AG09309 (cell line): ENCODE data around the gene HOXA9.

Experiments used
- DNase-seq: peaks from one replicate; pipeline ENCODE4 v3.0.0-alpha.2; 2010; ENCODE audit warnings: low read depth
- H3K4me3 ChIP-seq: 2 replicates; pipeline ENCODE4 v1.5.1; 2011; ENCODE audit warnings: mild to moderate bottlenecking, low read depth, low read length, moderate library complexity; ENCODE audit not compliant: control insufficient read depth
- TF ChIP-seq, protein P1 (sequence below): IDR thresholded peaks from 2 replicates; pipeline ENCODE4 v1.5.1; 2011; ENCODE audit warnings: mild to moderate bottlenecking, low read depth, low read length, inconsistent platforms; ENCODE audit not compliant: insufficient read depth, control insufficient read depth; ENCODE audit errors: missing control alignments

The HOXA9 gene

GRCh38 chr7:27150568-27151340, 14.6 kb downstream of the HOXA9 start:
- no peak for DNase-seq
- TF ChIP-seq, protein P1, sequence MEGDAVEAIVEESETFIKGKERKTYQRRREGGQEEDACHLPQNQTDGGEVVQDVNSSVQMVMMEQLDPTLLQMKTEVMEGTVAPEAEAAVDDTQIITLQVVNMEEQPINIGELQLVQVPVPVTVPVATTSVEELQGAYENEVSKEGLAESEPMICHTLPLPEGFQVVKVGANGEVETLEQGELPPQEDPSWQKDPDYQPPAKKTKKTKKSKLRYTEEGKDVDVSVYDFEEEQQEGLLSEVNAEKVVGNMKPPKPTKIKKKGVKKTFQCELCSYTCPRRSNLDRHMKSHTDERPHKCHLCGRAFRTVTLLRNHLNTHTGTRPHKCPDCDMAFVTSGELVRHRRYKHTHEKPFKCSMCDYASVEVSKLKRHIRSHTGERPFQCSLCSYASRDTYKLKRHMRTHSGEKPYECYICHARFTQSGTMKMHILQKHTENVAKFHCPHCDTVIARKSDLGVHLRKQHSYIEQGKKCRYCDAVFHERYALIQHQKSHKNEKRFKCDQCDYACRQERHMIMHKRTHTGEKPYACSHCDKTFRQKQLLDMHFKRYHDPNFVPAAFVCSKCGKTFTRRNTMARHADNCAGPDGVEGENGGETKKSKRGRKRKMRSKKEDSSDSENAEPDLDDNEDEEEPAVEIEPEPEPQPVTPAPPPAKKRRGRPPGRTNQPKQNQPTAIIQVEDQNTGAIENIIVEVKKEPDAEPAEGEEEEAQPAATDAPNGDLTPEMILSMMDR: peak; percentile 67
- H3K4me3 ChIP-seq: peak overlapping the region; percentile 65

DNA sequence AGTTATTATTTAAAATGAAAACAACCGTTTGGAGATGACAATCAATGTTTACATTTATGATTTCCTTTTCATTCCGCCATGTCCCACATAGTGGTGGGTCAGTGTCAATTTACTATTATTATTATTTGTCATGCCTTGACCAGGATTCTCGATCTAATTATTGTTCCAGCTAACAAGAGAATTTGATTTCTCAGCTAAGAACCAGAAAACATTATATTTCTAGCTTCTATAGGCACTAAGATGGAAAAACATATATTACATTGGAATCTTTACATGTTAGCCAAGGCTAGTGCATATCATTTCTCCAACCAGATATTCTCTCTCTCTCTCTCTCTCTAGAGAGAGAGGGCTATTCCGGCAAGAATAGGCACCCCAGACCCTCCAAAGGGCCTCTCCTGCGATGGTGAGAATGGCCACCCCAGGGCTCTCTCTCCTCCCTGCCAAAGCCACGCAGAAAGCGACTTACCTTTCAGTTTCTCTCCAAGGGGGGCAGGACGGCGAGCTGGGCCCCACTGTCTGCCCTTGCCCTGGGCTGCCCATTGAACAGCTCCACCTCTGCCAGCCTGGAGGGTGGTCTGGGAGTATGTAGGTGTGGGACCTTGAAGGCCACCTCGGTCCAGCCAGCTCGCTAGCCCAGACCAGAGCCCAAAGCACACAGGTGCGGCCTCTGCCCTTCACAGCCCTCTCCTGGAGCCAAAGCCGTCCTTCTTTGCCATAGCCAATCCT, 15.3 kb downstream of the HOXA9 start:
- peak overlapping the region; percentile 65 for H3K4me3 ChIP-seq
- TF ChIP-seq, protein P1: no peak
- no peak for DNase-seq

DNA sequence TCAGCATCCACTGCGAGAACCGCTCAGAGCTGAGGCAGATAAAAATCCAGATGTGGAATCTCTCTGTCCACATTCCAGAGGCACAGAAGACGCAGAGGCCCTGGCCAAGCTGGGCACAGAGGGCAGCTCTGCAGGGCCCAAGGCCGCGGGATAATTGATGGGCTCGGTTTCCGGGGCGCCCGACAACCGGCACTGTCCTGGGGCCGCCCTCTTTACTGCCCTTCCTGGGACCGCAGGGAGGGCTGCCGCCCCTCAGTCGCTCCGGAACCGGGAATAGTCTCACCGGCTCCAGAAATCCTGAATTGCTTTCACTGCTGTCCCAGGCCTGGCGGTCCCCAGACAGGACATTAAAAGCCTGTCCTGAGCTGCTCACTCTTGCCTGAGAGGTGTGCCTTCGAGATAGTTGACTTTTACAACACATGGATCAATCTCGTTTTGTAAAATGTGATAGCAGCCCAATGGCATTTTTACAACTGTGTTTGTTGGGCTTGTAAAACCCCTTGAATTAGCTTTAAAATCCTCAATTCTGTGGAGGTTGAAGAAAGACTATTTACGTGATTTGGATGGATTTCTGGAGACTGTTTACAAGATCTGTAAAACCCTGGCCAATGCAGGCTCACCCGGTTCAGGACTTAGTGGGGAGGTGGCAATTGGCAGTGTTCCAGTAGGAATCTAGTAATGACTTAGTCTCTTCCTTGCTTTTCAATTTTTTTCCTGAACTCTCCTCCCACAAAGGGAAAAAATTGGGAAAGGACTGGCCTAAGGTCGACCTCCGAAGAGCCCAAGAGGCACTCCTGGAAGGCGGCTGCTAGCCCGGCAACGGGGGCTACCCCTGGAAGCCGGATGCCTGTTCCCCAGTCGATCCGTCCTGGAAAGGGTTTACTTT, 16.3 kb downstream of the HOXA9 start:
- H3K4me3 ChIP-seq: no peak overlapping the region
- TF ChIP-seq, protein P1: no peak
- no peak for DNase-seq

DNA sequence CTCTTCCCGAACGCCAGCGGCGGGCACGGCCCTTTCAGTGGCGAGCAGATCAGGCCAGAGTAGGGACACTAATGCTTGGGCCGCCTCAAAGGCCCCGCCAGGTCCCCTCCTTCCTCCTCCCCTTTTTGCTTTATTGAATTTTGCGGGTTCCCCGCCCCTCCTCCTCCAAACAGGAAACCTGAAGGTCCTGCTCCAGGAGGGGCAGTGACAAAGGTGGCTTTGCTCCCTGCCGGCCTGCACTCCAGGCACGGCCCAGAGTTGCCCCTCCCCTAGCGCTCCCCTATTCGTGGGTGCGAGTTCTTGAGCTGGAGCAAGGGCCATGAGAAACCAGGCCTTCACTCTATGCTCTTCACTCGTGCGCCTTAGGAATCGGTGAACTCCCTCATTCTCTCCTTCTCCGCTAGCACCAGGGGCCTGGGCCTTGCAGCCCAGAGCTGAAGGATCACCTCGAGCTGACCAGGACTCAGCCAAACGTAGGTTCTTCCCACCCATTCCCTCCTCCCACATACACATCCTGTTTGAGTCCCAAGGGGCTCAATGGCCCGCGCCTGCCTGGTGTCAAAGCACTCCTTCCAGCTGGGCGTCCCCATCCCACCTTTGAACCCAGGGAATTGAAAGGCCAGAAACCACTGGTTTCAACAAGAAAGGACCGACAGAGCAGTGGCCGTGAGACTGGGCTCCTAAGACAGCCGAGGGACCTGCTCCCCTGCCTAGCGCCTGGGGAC, 17.1 kb downstream of the HOXA9 start:
- H3K4me3 ChIP-seq: no peak overlapping the region
- no peak for DNase-seq
- TF ChIP-seq, protein P1: no peak

GRCh38 chr7:27147199-27148030, 17.9 kb downstream of the HOXA9 start, which contains the start of gene HOXA6:
HOXA6 (minus strand) TSS chr7:27147774; CDS start chr7:27147749, 25 bp downstream.
- DNase-seq: no peak
- TF ChIP-seq, protein P1: no peak
- no peak within 1 kb of the TSS for H3K4me3 ChIP-seq
